Spleen (tissue), 11 donors: ENCODE data around the gene FAM20A. TPM values are rescaled to one million over a fixed set of nuclear protein-coding genes. Genes with fewer than 3 reads are reported as not detected.

Experiments used
- DNase-seq: peaks from one replicate; pipeline ENCODE4 v3.0.0-alpha.2; 2020
- H3K27ac ChIP-seq, 8 donors: fragments of 200-600 bp; sonication (generic) in 7 of 8; 1 replicate in 4 of 8; 2 replicates in 4 of 8; pipeline versions ENCODE4 v1.5.0 to v1.8.0; 2016 to 2021; ENCODE audit warnings: inconsistent platforms in 4 of 8, mild to moderate bottlenecking in 4 of 8, moderate library complexity in 1 of 8
- H3K27me3 ChIP-seq, 7 donors: fragments of 200-600 bp; sonication (generic) in 6 of 7; replicated peaks in 1 of 7; 1 replicate in 4 of 7; 2 replicates in 3 of 7; pipeline versions ENCODE4 v1.5.0 to v1.8.0; 2016 to 2021; ENCODE audit warnings: inconsistent platforms in 3 of 7, mild to moderate bottlenecking in 1 of 7
- H3K36me3 ChIP-seq, 6 donors: fragments of 200-600 bp; sonication (generic) in 5 of 6; 1 replicate in 4 of 6; 2 replicates in 2 of 6; pipeline versions ENCODE4 v1.5.0 to v1.8.0; 2016 to 2021; ENCODE audit warnings: inconsistent platforms in 2 of 6
- H3K4me1 ChIP-seq, 6 donors: fragments of 200-600 bp; sonication (generic) in 5 of 6; 1 replicate in 3 of 6; 2 replicates in 3 of 6; pipeline versions ENCODE4 v1.5.0 to v1.8.0; 2016 to 2021; ENCODE audit warnings: inconsistent platforms in 3 of 6
- H3K4me3 ChIP-seq, 8 donors: fragments of 200-600 bp; sonication (generic) in 7 of 8; 1 replicate in 4 of 8; 2 replicates in 4 of 8; pipeline versions ENCODE4 v1.5.0 to v1.8.0; 2016 to 2021; ENCODE audit warnings: inconsistent platforms in 4 of 8, mild to moderate bottlenecking in 4 of 8, moderate library complexity in 2 of 8
- H3K9me3 ChIP-seq, 8 donors: fragments of 200-600 bp; sonication (generic) in 7 of 8; 1 replicate in 4 of 8; 2 replicates in 4 of 8; pipeline versions ENCODE4 v1.5.0 to v1.8.0; 2016 to 2021; ENCODE audit warnings: inconsistent platforms in 4 of 8
- CTCF ChIP-seq, 11 experiments: fragments of 200-600 bp in 7 of 11; fragments of 450-650 bp in 4 of 11; sonication (generic) in 4 of 11; IDR thresholded peaks in 8 of 11; conservative IDR thresholded peaks in 3 of 11; 1 replicate in 7 of 11; 2 replicates in 4 of 11; pipeline versions ENCODE4 v1.4.0 to v1.8.0; 2016 to 2021; ENCODE audit warnings: antibody characterized with exemption in 11 of 11, inconsistent platforms in 4 of 11, mild to moderate bottlenecking in 1 of 11
- POLR2A ChIP-seq, 3 donors: fragments of 450-650 bp; IDR thresholded peaks; one replicate each; pipeline ENCODE4 v1.5.1; 2017; ENCODE audit warnings: antibody characterized with exemption in 3 of 3, mild to moderate bottlenecking in 1 of 3
- POLR2AphosphoS5 ChIP-seq, 3 donors: sonication (generic); formaldehyde crosslinking; IDR thresholded peaks; one replicate each; pipeline ENCODE4 v1.5.1; 2017; ENCODE audit warnings: antibody characterized with exemption in 3 of 3
- WGBS, 5 donors: extraction: QIAGEN DNeasy Blood & Tissue Kit in 3 of 5; methylation state at CpG; one replicate each; pipeline versions ENCODE4 v1.1.5 to v1.1.7; 2013 to 2018; 5-methylcytosine and 5-hydroxymethylcytosine counted together
- intact Hi-C: fragments of 100-400 bp; cut with DNase I; formaldehyde crosslinking; loops from one replicate; pipeline ENCODE4 v1.15.0; 2023; ENCODE audit warnings: low total_unique reads
- polyA plus RNA-seq, 3 donors: library from polyadenylated mRNA; stranded (reverse); fragments of 200-250 nt; gene quantifications; one replicate each; pipeline ENCODE4 v1.2.1, GENCODE V29; 2013
- total RNA-seq, 7 donors: library from RNA; depleted of rRNA in 3 of 7; stranded (reverse); fragments of >200 nt in 3 of 7; fragmentation: NEBNext Ultra II Directional in 4 of 7; extraction: Animal tissue kit (Norgen Biotek cat#: 25700) in 4 of 7; gene quantifications; one replicate each; pipeline versions ENCODE4 v1.1.0 to v1.2.1, GENCODE V29; 2016 to 2021
- donor health status: healthy with polysubstance abuse.
- donor health status: DM: no; HTN: no; CAD: no; lungs with moderate emphysema.
- donor health status: DM: no; HTN: no; CAD: no.
- donor health status: Bipolar disorder and iron deficiency.
- donor health status: healthy.
- donor health status: DM: no; HTN: no; CAD: no.
- donor health status: DM: yes; HTN: yes; CAD: no.

FAM20A gene
- total and polyA plus RNA-seq, 10 donors = 5.0 to 58.0 (median 26.1) TPM

- TF ChIP-seq POLR2AphosphoS5 (IDR thresholded peaks at IDR 0.05) = no peak
- TF ChIP-seq CTCF (IDR thresholded peaks at IDR 0.05 in 8 of 11, conservative IDR thresholded peaks at IDR 0.05 in 3 of 11) = no peak
- TF ChIP-seq POLR2A (IDR thresholded peaks at IDR 0.05) = no peak
- intact Hi-C loops = no loop called here
- DNase-seq = no peak
- Histone ChIP-seq H3K4me3 (no peak overlapping the region), H3K27ac (no peak overlapping the region), H3K9me3 (peaks cover 0 to 7% (median 0%) of the 10 kb centered on the region in 8 donors), H3K27me3 (peaks cover 0 to 11% (median 0%) of the 10 kb centered on the region in 7 donors), H3K36me3 (no peaks in the 10 kb centered on the region), H3K4me1 (no peaks in the 10 kb centered on the region)
- 85 to 94% (median 89%) methylated on average over 4 of the region's 4 CpGs for WGBS, 5 donors
Observed at GRCh38 chr17:68642118-68642412, 40.9 kb upstream of the FAM20A start.

- H3K27me3 ChIP-seq = peaks cover 0 to 11% (median 0%) of the 10 kb centered on the region in 7 donors
- no peak overlapping the region for H3K27ac ChIP-seq
- intact Hi-C loops = no loop called here
- WGBS, 5 donors = 78 to 90% (median 84%) methylated on average over 9 of the region's 9 CpGs
- H3K4me3 ChIP-seq = no peak overlapping the region
- no peak for DNase-seq
- no peaks in the 10 kb centered on the region for H3K36me3 ChIP-seq
- H3K9me3 ChIP-seq = peaks cover 0 to 7% (median 0%) of the 10 kb centered on the region in 8 donors
- no peak for TF ChIP-seq CTCF (IDR thresholded peaks at IDR 0.05 in 8 of 11, conservative IDR thresholded peaks at IDR 0.05 in 3 of 11)
- TF ChIP-seq POLR2AphosphoS5 (IDR thresholded peaks at IDR 0.05) = no peak
- no peak for TF ChIP-seq POLR2A (IDR thresholded peaks at IDR 0.05)
- H3K4me1 ChIP-seq = no peaks in the 10 kb centered on the region
Observed at GRCh38 chr17:68641276-68642117, 40.3 kb upstream of the FAM20A start.

- Histone ChIP-seq H3K36me3 (no peaks in the 10 kb centered on the region), H3K4me1 (no peaks in the 10 kb centered on the region), H3K4me3 (no peak overlapping the region), H3K9me3 (peaks cover 0 to 7% (median 0%) of the 10 kb centered on the region in 8 donors), H3K27me3 (peaks cover 0 to 8% (median 0%) of the 10 kb centered on the region in 7 donors), H3K27ac (no peak overlapping the region)
- WGBS, 5 donors = 58 to 82% (median 72%) methylated on average over 2 of the region's 2 CpGs
- no peak for DNase-seq
- intact Hi-C loops = no loop called here
- TF ChIP-seq CTCF (IDR thresholded peaks at IDR 0.05 in 8 of 11, conservative IDR thresholded peaks at IDR 0.05 in 3 of 11) = no peak
- TF ChIP-seq POLR2AphosphoS5 (IDR thresholded peaks at IDR 0.05) = no peak
- TF ChIP-seq POLR2A (IDR thresholded peaks at IDR 0.05) = no peak
Observed at GRCh38 chr17:68640242-68640989, 39.2 kb upstream of the FAM20A start.

- peaks cover 0 to 7% (median 0%) of the 10 kb centered on the region in 8 donors for H3K9me3 ChIP-seq
- H3K27me3 ChIP-seq = no peaks in the 10 kb centered on the region
- no peaks in the 10 kb centered on the region for H3K36me3 ChIP-seq
- TF ChIP-seq CTCF (IDR thresholded peaks at IDR 0.05 in 8 of 11, conservative IDR thresholded peaks at IDR 0.05 in 3 of 11) = no peak
- TF ChIP-seq POLR2A (IDR thresholded peaks at IDR 0.05) = no peak
- TF ChIP-seq POLR2AphosphoS5 (IDR thresholded peaks at IDR 0.05) = no peak
- H3K4me1 ChIP-seq = no peaks in the 10 kb centered on the region
- intact Hi-C loops = no loop called here
- DNase-seq = no peak
- no peak overlapping the region for H3K4me3 ChIP-seq
- WGBS, 5 donors = 67 to 85% (median 80%) methylated on average over 10 of the region's 10 CpGs
- no peak overlapping the region for H3K27ac ChIP-seq
Observed at GRCh38 chr17:68634345-68634876, 33.2 kb upstream of the FAM20A start.
